OCI-LY7 (cell line): ENCODE results near the gene TRABD2B. TPM values are rescaled to one million over a fixed set of nuclear protein-coding genes. Genes with fewer than 3 reads are reported as not detected.

Experiments used
- BruUV-seq: library from RNA; stranded (reverse); fragments of 400-500 nt; replicated peaks from 2 replicates; lab custom pipeline; 2021; lab: Mats Ljungman, UMichigan
- CTCF ChIA-PET: fragments of 300-600 bp; sonication (Branson Sonifier 250); formaldehyde crosslinking; loops from one replicate; lab custom pipeline; 2022; ENCODE audit warnings: antibody characterized with exemption; ENCODE audit not compliant: unreplicated experiment; lab: Charles Lee
- POLR2A ChIA-PET: fragments of 300-600 bp; sonication (Branson Sonifier 250); formaldehyde crosslinking; loops from one replicate; lab custom pipeline; 2022; ENCODE audit warnings: antibody characterized with exemption; lab: Charles Lee
- DNase-seq: peaks from one replicate; pipeline ENCODE4 v3.0.0-alpha.2; 2015; ENCODE audit warnings: low spot score
- H2AFZ ChIP-seq: fragments of 200-600 bp; sonication (generic), shearing (Covaris generic); 2 replicates; pipeline ENCODE4 v1.6.1; 2014; ENCODE audit warnings: mild to moderate bottlenecking, antibody characterized with exemption, low read length, moderate library complexity
- H3K27ac ChIP-seq: fragments of 200-600 bp; sonication (generic); 2 replicates; pipeline ENCODE4 v1.5.1; 2014; ENCODE audit warnings: mixed run types, low read depth, mild to moderate bottlenecking, moderate library complexity, low read length, inconsistent platforms; ENCODE audit not compliant: poor library complexity, severe bottlenecking
- H3K36me3 ChIP-seq: fragments of 200-600 bp; sonication (generic); 2 replicates; pipeline ENCODE4 v1.6.1; 2014; ENCODE audit warnings: mild to moderate bottlenecking, antibody characterized with exemption, low read length, moderate library complexity, mixed read lengths; ENCODE audit not compliant: insufficient read depth
- H3K4me1 ChIP-seq: fragments of 200-600 bp; sonication (generic); 2 replicates; pipeline ENCODE4 v1.5.1; 2014; ENCODE audit warnings: mild to moderate bottlenecking, low read length; ENCODE audit not compliant: insufficient read depth, poor library complexity, severe bottlenecking
- H3K4me2 ChIP-seq: fragments of 200-600 bp; sonication (generic); 2 replicates; pipeline ENCODE4 v1.6.1; 2014; ENCODE audit warnings: mild to moderate bottlenecking, low read length
- H3K4me3 ChIP-seq: fragments of 200-600 bp; sonication (generic); 2 replicates; pipeline ENCODE4 v1.5.1; 2014; ENCODE audit warnings: mild to moderate bottlenecking, low read depth, low read length; ENCODE audit not compliant: poor library complexity, severe bottlenecking
- H3K79me2 ChIP-seq: fragments of 200-600 bp; sonication (generic); 2 replicates; pipeline ENCODE4 v1.6.1; 2016; ENCODE audit warnings: low read depth, mild to moderate bottlenecking, low read length, moderate library complexity, mixed read lengths; ENCODE audit not compliant: insufficient read depth
- H3K9me2 ChIP-seq: fragments of 200-600 bp; sonication (generic); 2 replicates; pipeline ENCODE4 v1.6.1; 2016; ENCODE audit warnings: mild to moderate bottlenecking, low read length, mixed read lengths; ENCODE audit not compliant: insufficient read depth
- H3K9me3 ChIP-seq: fragments of 200-600 bp; sonication (generic); 2 replicates; pipeline ENCODE4 v1.6.1; 2014; ENCODE audit warnings: mild to moderate bottlenecking, mixed run types, low read length, mixed read lengths
- H4K20me1 ChIP-seq: fragments of 200-600 bp; sonication (generic); 2 replicates; pipeline ENCODE4 v1.6.1; 2014; ENCODE audit warnings: mild to moderate bottlenecking, antibody characterized with exemption, low read length, moderate library complexity, mixed read lengths; ENCODE audit not compliant: insufficient read depth
- CTCF ChIP-seq: fragments of 200-600 bp; sonication (generic); conservative IDR thresholded peaks from 2 replicates; pipeline ENCODE4 v1.5.1; 2014; ENCODE audit warnings: mild to moderate bottlenecking, antibody characterized with exemption, low read length, moderate library complexity, mixed read lengths
- EZH2phosphoT487 ChIP-seq: fragments of 200-600 bp; sonication (generic); IDR thresholded peaks from 2 replicates; pipeline ENCODE4 v1.6.1; 2018; ENCODE audit warnings: low read depth, borderline replicate concordance, mild to moderate bottlenecking, mixed run types, antibody characterized with exemption, low read length, moderate library complexity, mixed read lengths
- intact Hi-C: fragments of 100-400 bp; cut with micrococcal nuclease; formaldehyde crosslinking; loops from one replicate; pipeline ENCODE4 v1.10.0; 2022; ENCODE audit not compliant: unreplicated experiment
- total RNA-seq, 2 experiments: library from RNA; depleted of rRNA in 1 of 2; stranded (reverse); fragments of >200 nt in 1 of 2; shearing (Covaris generic) in 1 of 2; gene quantifications; 2 replicates each; pipeline ENCODE4 v1.2.3, GENCODE V29; 2014 to 2022

TRABD2B gene
- total RNA-seq, 2 experiments from 2014 or later: not detected

GRCh38 chr1:47785118-47785517 is 212.1 kb downstream of the TRABD2B start:
- Histone ChIP-seq H3K9me2 (no peaks in the 10 kb centered on the region), H3K4me1 (no peaks in the 10 kb centered on the region), H3K4me3 (no peak overlapping the region), H3K36me3 (no peaks in the 10 kb centered on the region), H2AFZ (no peak overlapping the region), H4K20me1 (no peaks in the 10 kb centered on the region), H3K79me2 (no peaks in the 10 kb centered on the region), H3K27ac (no peak overlapping the region), H3K9me3 (no peaks in the 10 kb centered on the region), H3K4me2 (no peak overlapping the region)
- no peak for TF ChIP-seq EZH2phosphoT487
- TF ChIP-seq CTCF: no peak
- no TSS peak for BruUV-seq
- intact Hi-C loops: no loop called here
- ChIA-PET CTCF (interaction anchor here (0.5 kb wide), 1 partner anchor 440 kb away, joined by 3 read pairs; no protein-coding TSS in a partner anchor), POLR2A (no interaction called here)
- DNase-seq: no peak

GRCh38 chr1:47784497-47784822 is 212.7 kb downstream of the TRABD2B start:
- H3K4me3 ChIP-seq: no peak overlapping the region
- no peak overlapping the region for H3K27ac ChIP-seq
- H3K4me1 ChIP-seq: no peaks in the 10 kb centered on the region
- H3K4me2 ChIP-seq: no peak overlapping the region
- intact Hi-C loops: no loop called here
- no peak overlapping the region for H2AFZ ChIP-seq
- TF ChIP-seq EZH2phosphoT487 (no peak), CTCF (no peak)
- no peaks in the 10 kb centered on the region for H3K79me2 ChIP-seq
- no TSS peak for BruUV-seq
- CTCF ChIA-PET: no interaction called here
- POLR2A ChIA-PET: no interaction called here
- H3K9me2 ChIP-seq: no peaks in the 10 kb centered on the region
- no peaks in the 10 kb centered on the region for H3K36me3 ChIP-seq
- no peak for DNase-seq
- no peaks in the 10 kb centered on the region for H4K20me1 ChIP-seq
- H3K9me3 ChIP-seq: no peaks in the 10 kb centered on the region

- TF ChIP-seq CTCF (no peak), EZH2phosphoT487 (no peak)
- POLR2A ChIA-PET: no interaction called here
Measured at GRCh38 chr1:47783638-47784496, 213.3 kb downstream of the TRABD2B start.

More at GRCh38 chr1:47783638-47784496, 213.3 kb downstream of the TRABD2B start:
- intact Hi-C loops: no loop called here
- H4K20me1 ChIP-seq: no peaks in the 10 kb centered on the region
- no peaks in the 10 kb centered on the region for H3K4me1 ChIP-seq
- H3K9me2 ChIP-seq: no peaks in the 10 kb centered on the region
- no peak for DNase-seq
- no peaks in the 10 kb centered on the region for H3K9me3 ChIP-seq
- no TSS peak for BruUV-seq
- H3K4me3 ChIP-seq: no peak overlapping the region
- H3K4me2 ChIP-seq: no peak overlapping the region
- H3K27ac ChIP-seq: no peak overlapping the region
- no peak overlapping the region for H2AFZ ChIP-seq
- no peaks in the 10 kb centered on the region for H3K36me3 ChIP-seq
- CTCF ChIA-PET: no interaction called here
- H3K79me2 ChIP-seq: no peaks in the 10 kb centered on the region
